Measurements from ENCODE around the gene KAZN.

KAZN gene

DNA sequence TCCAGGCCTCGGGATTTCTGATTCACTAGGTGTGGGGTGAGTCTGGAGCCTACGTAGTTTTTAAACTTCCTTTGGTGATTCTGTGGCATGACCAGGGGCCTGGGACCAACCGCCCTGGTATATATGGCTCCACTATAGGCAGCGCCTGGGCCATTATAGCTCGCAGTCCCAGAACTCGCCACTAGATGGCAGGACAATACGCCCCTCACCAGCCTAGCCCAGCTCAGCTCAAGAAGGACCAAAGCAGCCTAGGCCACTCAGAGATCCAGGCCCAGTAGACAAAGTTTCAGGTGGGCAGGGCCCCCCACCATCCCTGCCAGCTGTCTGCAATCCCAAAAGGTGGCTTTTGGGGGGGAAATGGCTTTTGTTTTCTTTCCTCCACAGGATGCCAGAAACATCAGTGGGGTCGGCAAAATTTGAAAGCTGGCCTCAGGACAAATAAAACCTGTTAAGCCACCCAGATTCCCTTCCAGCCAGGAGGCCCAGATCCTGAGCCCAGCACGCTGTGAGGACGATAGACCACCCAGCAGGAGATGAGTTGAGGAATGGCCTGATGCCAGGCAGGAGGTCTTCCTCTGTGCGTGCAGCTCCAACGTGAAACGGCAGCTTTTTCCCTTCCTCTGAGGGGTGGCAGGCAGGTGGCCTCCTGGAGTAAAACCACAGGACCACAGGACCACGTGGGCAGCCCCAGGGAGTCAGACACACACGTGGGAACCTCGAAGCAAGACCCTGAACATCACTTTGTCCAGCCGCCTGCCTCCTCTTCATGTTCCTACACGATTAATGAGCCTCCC, 530.2 kb downstream of the KAZN start:
- peak; percentile 33 to 55 for DNase-seq

- no peak for DNase-seq
Observed at GRCh38 chr1:15129944-15130343, 531.5 kb downstream of the KAZN start.

DNA sequence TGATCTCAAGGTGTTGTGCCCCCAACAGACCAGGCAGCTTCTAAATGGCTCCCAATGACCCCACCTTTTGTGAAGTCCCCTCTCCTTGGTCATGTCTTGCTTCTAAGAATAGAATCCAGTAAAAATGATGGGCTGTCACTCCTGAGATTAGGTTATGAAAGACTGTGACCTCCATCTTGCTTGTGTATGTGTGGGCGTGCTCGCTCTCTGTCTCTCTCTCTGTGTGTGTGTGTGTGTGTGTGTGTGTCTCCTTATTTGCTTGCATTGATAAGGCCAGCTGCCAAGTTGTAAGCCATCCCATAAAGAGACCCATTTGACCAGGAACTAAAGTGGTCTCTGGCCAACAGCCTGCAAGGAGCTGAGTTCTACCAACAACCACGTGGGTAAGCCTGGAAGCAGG, 532.1 kb downstream of the KAZN start:
- no peak for DNase-seq

DNA sequence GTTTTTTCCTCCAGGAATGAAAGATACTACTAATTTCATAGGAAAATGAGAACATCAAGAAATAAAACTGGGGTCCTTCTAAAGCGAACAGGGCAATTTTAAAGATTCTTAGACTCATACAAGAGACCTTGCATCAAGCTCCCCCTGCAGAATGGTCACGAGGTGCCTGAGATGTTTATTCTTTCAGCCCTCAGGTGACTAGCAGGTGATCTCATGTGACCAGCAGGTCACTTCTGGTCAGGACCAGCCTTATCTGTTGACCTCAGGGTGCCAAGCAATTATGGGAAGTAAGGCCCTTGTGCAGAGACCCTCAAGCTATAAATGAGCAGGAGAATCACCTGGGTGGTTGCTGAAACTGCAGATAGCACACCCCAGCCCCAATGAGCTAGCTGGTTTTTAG, 534.5 kb downstream of the KAZN start:
- DNase-seq: no peak

DNA sequence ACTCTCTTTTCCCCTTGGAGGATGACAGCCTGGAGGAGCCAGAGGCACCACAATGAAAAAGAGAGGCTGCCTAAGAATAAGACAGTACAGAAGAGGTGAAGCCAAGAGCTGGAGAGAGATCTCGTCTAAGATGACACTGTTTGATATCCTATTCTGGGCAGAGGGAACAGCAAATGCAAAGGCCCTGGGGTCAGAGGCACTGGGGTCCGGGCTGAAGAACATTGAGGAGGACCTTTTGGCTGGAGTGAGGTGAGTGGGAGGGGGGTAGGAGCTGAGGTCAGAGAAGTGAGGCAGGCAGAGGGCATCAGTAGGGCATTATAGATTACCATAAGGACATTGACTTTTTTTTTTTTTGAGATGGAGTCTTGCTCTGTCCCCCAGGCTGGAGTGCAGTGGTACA, 535.8 kb downstream of the KAZN start:
- DNase-seq: no peak

DNA sequence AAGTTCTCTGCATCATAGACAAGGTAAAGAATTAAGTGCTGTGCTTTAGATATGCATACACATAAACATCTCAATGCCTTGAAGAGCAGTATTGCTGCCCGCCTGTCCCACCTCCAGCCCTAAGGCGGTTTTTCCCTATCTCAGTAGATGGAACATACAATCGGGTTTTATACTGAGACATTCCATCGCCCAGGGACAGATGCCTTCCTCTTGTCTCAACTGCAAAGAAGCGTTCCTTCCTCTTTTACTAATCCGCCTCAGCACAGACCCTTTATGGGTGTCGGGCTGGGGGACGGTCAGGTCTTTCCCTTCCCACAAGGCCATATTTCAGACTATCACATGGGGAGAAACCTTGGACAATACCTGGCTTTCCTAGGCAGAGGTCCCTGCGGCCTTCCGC, 537.1 kb downstream of the KAZN start:
- DNase-seq: peak; percentile 1 to 15

DNA sequence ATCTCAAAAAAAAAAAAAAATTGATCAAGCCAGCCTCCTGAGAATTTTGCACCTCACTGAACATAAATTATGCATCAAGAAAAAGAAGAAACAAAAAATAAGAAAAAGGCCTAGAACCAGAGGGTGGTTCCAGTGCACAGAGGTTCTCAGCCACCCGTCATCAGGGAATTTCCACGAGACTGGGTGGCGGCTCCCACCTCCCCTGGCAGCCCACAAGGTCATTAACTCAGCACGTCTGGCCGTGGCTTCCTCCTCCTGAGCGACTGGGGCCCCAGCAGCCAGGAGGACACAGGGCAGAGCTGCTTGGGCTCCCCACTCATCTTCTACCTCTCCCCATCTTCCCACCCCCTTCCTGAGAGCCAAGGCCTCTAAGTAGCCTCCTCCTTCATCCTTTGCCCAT, 539.3 kb downstream of the KAZN start:
- DNase-seq: no peak

DNA sequence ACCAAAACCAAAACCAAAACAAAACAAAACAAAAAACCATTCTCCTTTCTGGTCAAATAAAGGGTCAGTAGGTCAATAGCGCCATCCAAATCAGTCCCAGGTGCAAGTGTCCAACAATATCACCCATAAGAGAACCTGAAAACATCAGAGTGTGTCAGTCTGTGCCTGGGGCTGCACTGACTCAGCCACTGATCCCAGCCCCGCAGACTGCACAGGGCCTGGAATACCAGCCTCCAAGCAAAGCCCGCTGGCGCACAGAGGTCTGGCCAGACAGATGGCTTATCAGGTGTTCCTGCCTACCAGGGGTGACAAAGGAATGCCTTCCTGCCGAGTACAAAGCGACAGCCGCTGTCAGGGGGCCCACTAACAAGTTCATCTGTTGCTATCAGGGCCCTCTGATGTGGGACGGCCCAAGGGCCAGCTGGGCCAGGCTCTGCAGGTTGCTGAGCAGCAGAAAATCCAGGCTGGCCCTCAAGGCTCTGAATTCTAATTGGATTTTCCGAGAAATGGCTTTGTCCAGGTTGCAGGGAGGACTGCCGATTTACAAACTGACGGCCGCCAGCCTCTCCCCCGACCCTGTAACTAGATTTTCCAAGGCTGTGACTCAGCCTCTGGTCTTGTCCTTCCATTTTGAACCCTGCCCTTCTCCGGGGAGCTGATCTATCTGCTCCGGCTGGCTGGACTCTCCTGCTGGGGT, 541.3 kb downstream of the KAZN start:
- DNase-seq: no peak

- no peak for DNase-seq
Observed at GRCh38 chr1:15141935-15142539, 543.6 kb downstream of the KAZN start.

- no peak for DNase-seq
Observed at GRCh38 chr1:15145327-15145726, 546.8 kb downstream of the KAZN start.

GRCh38 chr1:15146142-15146680, 547.7 kb downstream of the KAZN start:
- no peak for DNase-seq

GRCh38 chr1:15146971-15147376, 548.5 kb downstream of the KAZN start:
- no peak for DNase-seq

DNA sequence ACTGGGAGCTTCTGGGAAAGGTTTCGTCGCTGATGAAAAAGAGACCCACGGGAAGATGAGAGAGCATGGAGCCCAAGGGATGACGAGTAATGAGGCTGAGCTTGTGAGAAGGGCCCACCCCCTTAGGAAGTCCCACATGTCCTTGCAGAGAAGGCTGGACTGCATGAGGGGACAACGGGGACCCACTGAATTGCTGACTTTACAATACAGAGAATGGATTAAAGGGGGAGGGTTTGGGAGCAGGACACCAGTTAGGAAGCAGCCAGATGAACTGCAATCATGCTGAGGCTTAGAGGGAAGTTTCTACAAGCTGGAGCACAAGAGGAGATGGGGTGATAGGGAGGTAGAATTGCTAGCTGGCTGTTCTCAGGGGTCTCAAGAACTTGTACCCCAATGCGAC, 549.5 kb downstream of the KAZN start:
- DNase-seq: no peak

DNA sequence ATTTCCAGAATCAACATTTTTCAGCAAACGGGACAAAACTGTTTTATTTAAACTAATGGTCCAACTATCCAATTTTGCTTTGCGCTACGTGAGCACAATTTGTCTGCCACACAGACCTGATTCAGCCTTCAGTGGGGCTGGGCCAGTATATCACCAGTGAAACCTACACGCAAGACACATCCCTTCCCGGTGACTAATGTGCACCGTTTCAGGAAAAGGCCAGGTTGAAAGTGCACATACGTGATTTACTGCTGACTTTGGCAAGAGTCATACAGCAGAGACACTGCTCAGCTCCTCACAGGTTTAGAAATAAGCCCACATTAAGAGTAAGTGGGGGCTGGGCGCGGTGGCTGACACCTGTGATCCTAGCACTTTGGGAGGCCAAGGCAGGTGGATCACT, 550.0 kb downstream of the KAZN start:
- no peak for DNase-seq

DNA sequence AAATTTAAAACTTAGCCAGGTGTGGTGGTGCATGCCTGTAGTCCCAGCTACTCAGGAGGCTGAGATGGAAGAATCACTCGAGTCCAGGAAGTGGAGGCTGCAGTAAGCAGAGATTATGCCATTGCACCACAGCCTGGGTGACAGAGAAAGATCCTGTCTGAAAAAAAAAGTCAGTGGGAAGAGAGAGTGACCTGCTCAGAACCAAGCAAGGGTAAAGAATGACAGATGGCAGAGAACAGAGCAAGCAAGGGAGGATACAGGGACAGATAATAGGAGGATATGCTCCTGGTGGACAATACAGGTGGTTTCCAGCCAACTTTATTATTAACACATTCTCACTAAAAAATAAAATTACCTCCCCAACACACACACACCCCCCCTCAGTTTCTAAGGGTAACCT, 550.5 kb downstream of the KAZN start:
- DNase-seq: no peak

- no peak for DNase-seq
Observed at GRCh38 chr1:15150376-15150775, 551.9 kb downstream of the KAZN start.

- no peak for DNase-seq
Observed at GRCh38 chr1:15151377-15151806, 552.9 kb downstream of the KAZN start.

DNA sequence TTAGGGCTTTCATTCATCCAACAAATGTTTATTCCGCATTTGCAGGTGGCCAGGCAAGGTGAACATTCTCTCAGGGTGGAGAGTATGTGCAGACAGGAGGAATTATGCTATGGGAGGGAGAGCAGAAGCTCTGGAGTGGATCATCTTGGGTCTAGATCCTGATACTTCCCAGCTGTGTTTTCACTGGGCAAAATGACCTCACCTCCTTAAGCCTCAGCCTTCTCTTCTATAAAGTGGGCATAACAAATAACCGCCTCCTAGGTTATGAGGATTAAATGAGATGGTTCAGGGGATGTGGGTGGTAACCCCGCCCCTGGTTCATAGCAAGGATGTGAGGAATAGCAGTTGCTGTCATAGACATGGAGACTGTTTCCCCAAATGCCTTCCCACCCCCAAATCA, 553.4 kb downstream of the KAZN start:
- no peak for DNase-seq

DNA sequence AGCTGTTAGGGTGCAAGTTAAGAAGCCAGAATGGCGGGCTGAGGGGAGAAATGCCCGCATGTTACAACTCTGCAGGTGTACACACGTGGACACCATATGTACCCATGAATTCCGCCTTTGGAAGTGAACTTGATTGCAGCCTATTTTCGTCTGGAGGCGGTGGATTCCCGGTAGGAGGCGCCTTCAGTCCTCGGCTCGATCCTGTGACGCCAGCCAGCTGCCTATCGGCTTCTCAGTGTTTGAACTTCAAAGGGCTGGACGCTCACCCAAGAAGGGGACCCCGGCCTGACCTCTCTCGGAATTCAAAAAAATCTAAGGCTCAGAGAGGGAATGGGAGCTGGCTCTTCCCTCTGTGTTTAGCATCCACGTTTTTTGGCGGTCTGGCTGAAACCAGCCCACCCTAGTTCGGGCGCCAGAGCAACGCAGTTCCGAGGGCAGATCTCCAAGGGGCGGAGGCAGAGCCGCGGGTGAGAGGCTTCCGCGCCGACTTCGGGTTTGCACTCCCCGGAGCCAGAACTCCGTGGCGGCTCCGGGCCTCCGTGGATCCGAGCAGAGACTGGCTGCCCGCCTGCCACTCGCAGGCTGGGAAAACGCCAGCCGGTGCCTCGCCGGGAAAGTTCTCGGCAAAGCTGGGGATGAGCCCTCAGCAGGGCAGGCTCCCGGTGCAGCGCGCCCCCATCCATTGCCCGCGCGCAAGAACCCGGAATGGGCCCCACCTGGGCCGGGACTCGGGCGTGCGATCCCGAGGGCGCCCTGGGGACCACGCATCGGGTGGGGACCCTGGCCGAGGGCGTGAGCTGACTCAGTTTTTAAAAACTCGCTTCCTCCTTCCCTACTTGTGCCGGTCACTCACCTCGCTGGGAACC, 554.1 kb downstream of the KAZN start:
- DNase-seq: no peak

GRCh38 chr1:15153184-15153841, 554.8 kb downstream of the KAZN start, which contains the start of gene TMEM51:
Gene TMEM51, plus strand, starts transcription at chr1:15153747. Its CDS starts 61,341 bp downstream, at chr1:15215088.
- DNase-seq: no peak

DNA sequence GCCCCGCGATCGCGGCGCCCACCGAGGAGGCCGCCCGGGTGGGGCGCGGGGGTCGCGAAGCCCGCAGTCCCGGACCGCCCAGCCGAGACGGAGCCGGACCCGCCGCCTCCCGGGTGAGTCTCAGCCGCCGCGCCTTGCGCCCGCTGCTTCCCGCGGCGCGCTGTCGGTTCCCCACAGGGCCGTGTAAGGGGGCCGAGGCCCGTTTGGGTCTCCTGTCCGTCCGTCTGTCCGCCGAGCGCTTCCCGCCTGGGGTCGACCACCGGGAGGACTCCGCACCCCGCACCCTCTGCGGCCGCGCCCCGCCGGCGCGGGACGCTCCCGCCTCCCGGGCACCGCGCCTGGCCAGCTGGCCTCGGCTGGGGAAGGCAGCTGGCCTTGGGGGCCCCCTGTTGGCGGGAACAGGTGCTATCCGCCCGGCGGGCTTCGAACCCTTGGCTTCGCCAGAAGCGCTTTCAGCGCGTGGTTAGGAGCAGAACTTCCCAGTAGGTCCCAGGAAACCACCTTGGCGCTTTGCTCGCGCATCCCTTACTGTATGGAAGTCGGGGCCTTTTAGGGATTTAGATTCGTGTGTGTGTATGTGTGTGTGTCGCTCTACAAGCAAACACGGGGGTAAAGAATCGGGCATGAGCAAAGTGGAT, 555.5 kb downstream of the KAZN start:
- DNase-seq: no peak

Data from Kasumi-1 (cell line).